GM12878 (cell line): ENCODE results near the gene DSC2. TPM values are rescaled to one million over a fixed set of nuclear protein-coding genes. Genes with fewer than 3 reads are reported as not detected.

Experiments used
- ATAC-seq: fragments of 200-7000 bp; cut with Tn5 transposase; 3 replicates; pipeline ENCODE4 v1.9.1; 2020; ENCODE audit warnings: mild to moderate bottlenecking, moderate library complexity
- BruUV-seq: library from RNA; stranded (reverse); fragments of 400-500 nt; replicated peaks from 2 replicates; lab custom pipeline; 2021; lab: Mats Ljungman, UMichigan
- CTCF ChIA-PET: fragments of 300-600 bp; sonication (Branson Sonifier 250); formaldehyde crosslinking; extraction: SDS; loops from one replicate; lab custom pipeline; 2021; ENCODE audit warnings: inconsistent platforms; lab: Yijun Ruan, JAX
- POLR2A ChIA-PET: fragments of 350-600 bp; formaldehyde crosslinking; extraction: SDS; loops from one replicate; lab custom pipeline; 2021; ENCODE audit warnings: inconsistent platforms; lab: Charles Lee
- RAD21 ChIA-PET: fragments of 300-600 bp; sonication (Branson Sonifier 250); formaldehyde crosslinking; loops from one replicate; lab custom pipeline; 2023; ENCODE audit warnings: antibody characterized with exemption; ENCODE audit not compliant: unreplicated experiment; lab: Charles Lee
- SMC1A ChIA-PET: fragments of 300-600 bp; sonication (Branson Sonifier 250); formaldehyde crosslinking; loops from one replicate; lab custom pipeline; 2023; ENCODE audit not compliant: unreplicated experiment, uncharacterized antibody; lab: Charles Lee
- DNase-seq: peaks from one replicate; pipeline ENCODE4 v3.0.0-alpha.2; 2011; ENCODE audit warnings: low read depth, low spot score
- FAIRE-seq: peaks from 3 replicates; lab custom pipeline; 2011; peaks lifted over from hg19 to GRCh38; lab: Jason Lieb, UNC
- H2AFZ ChIP-seq: 2 replicates; pipeline ENCODE4 v1.6.0; 2011; ENCODE audit warnings: low read depth, low read length, control low read depth; ENCODE audit not compliant: control insufficient read depth
- H3K27ac ChIP-seq: 2 replicates; pipeline ENCODE4 v1.5.1; 2011; ENCODE audit warnings: control low read depth; ENCODE audit not compliant: control insufficient read depth, insufficient read depth
- H3K27me3 ChIP-seq, 2 experiments: replicated peaks in 1 of 2; 2 replicates each; pipeline versions ENCODE4 v1.6.0 to v1.6.1; 2011; ENCODE audit warnings: low read length in 1 of 2; ENCODE audit not compliant: control insufficient read depth in 2 of 2, insufficient read depth in 2 of 2
- H3K36me3 ChIP-seq, 2 experiments: 2 replicates each; pipeline ENCODE4 v1.5.1; 2011; ENCODE audit warnings: low read length in 1 of 2; ENCODE audit not compliant: control insufficient read depth in 2 of 2, insufficient read depth in 2 of 2
- H3K4me1 ChIP-seq: 2 replicates; pipeline ENCODE4 v1.6.1; 2011; ENCODE audit warnings: mild to moderate bottlenecking, low read length, moderate library complexity, mixed read lengths; ENCODE audit not compliant: control insufficient read depth, insufficient read depth
- H3K4me2 ChIP-seq: 2 replicates; pipeline ENCODE4 v1.6.0; 2011; ENCODE audit warnings: control low read depth; ENCODE audit not compliant: control insufficient read depth, insufficient read depth
- H3K4me3 ChIP-seq: fragments of 200-600 bp; sonication (generic); 2 replicates; pipeline ENCODE4 v1.5.1; 2016
- H3K79me2 ChIP-seq: 2 replicates; pipeline ENCODE4 v1.6.0; 2011; ENCODE audit warnings: low read length; ENCODE audit not compliant: control insufficient read depth, insufficient read depth
- H3K9ac ChIP-seq: 2 replicates; pipeline ENCODE4 v1.8.0; 2011; ENCODE audit warnings: low read length, control low read depth, mixed read lengths; ENCODE audit not compliant: control insufficient read depth, insufficient read depth
- H3K9me3 ChIP-seq: replicated peaks from 3 replicates; pipeline ENCODE4 v1.5.1; 2011; ENCODE audit warnings: mild to moderate bottlenecking, low read length; ENCODE audit not compliant: control insufficient read depth, insufficient read depth
- H4K20me1 ChIP-seq: 2 replicates; pipeline ENCODE4 v1.6.0; 2011; ENCODE audit not compliant: control insufficient read depth, insufficient read depth
- ATF7 ChIP-seq: fragments of 450-650 bp; IDR thresholded peaks from 2 replicates; pipeline ENCODE4 v1.6.1; 2016; ENCODE audit warnings: low read depth, mild to moderate bottlenecking
- BRCA1 ChIP-seq: IDR thresholded peaks from 2 replicates; pipeline ENCODE4 v1.6.1; 2011; ENCODE audit warnings: low read depth, low read length, improper control_type of control experiment
- CHD1 ChIP-seq: IDR thresholded peaks from 2 replicates; pipeline ENCODE4 v1.6.1; 2012; ENCODE audit warnings: low read depth, low read length, improper control_type of control experiment
- CHD2 ChIP-seq: IDR thresholded peaks from 2 replicates; pipeline ENCODE4 v1.6.1; 2011; ENCODE audit warnings: low read depth, low read length, improper control_type of control experiment, borderline replicate concordance
- EZH2 ChIP-seq: IDR thresholded peaks from 2 replicates; pipeline ENCODE4 v1.6.1; 2012; ENCODE audit warnings: low read depth, mild to moderate bottlenecking, control low read depth, inconsistent platforms, low read length, borderline replicate concordance; ENCODE audit not compliant: control insufficient read depth
- FOXM1 ChIP-seq: IDR thresholded peaks from 2 replicates; pipeline ENCODE4 v1.6.1; 2012; ENCODE audit warnings: low read depth, mild to moderate bottlenecking, inconsistent platforms, low read length, moderate library complexity
- GABPA ChIP-seq: IDR thresholded peaks from 2 replicates; pipeline ENCODE4 v1.6.1; 2014; ENCODE audit warnings: antibody characterized with exemption, low read depth, mild to moderate bottlenecking, inconsistent platforms
- IRF3 ChIP-seq: fragments of 450-650 bp; IDR thresholded peaks from 2 replicates; pipeline ENCODE4 v1.6.1; 2014; ENCODE audit warnings: mild to moderate bottlenecking
- MEF2B ChIP-seq: fragments of 450-650 bp; IDR thresholded peaks from 2 replicates; pipeline ENCODE4 v1.6.1; 2018; ENCODE audit warnings: mild to moderate bottlenecking, moderate library complexity; ENCODE audit not compliant: partially characterized antibody, poor library complexity, severe bottlenecking
- MTA2 ChIP-seq: fragments of 450-650 bp; IDR thresholded peaks from 2 replicates; pipeline ENCODE4 v1.6.1; 2016; ENCODE audit warnings: low read depth, mild to moderate bottlenecking, moderate library complexity
- MYC ChIP-seq: IDR thresholded peaks from 2 replicates; pipeline ENCODE4 v1.6.1; 2011; ENCODE audit warnings: mild to moderate bottlenecking, low read length, moderate library complexity, inconsistent platforms; ENCODE audit not compliant: insufficient read depth, insufficient replicate concordance, insufficient read length, severe bottlenecking
- NBN ChIP-seq: fragments of 450-650 bp; IDR thresholded peaks from 2 replicates; pipeline ENCODE4 v1.6.1; 2016
- POLR2AphosphoS2 ChIP-seq: IDR thresholded peaks from 2 replicates; pipeline ENCODE4 v1.6.1; 2011; ENCODE audit warnings: low read depth, mild to moderate bottlenecking, low read length, improper control_type of control experiment, moderate library complexity
- RAD21 ChIP-seq: IDR thresholded peaks from 2 replicates; pipeline ENCODE4 v1.6.1; 2011; ENCODE audit warnings: mild to moderate bottlenecking, low read depth, low read length, moderate library complexity; ENCODE audit not compliant: insufficient read depth
- RCOR1 ChIP-seq: conservative IDR thresholded peaks from 2 replicates; pipeline ENCODE4 v1.6.1; 2012; ENCODE audit warnings: low read depth, low read length, improper control_type of control experiment
- SMC3 ChIP-seq: IDR thresholded peaks from 2 replicates; pipeline ENCODE4 v1.6.1; 2011; ENCODE audit warnings: low read length, improper control_type of control experiment, borderline replicate concordance
- SUZ12 ChIP-seq: fragments of 200-600 bp; sonication (generic); IDR thresholded peaks from one replicate; pipeline ENCODE4 v1.6.1; 2018; ENCODE audit warnings: antibody characterized with exemption, mild to moderate bottlenecking; ENCODE audit not compliant: unreplicated experiment
- TBL1XR1 ChIP-seq: IDR thresholded peaks from 2 replicates; pipeline ENCODE4 v1.6.1; 2012; ENCODE audit warnings: low read depth, low read length, improper control_type of control experiment
- YBX1 ChIP-seq: fragments of 450-650 bp; IDR thresholded peaks from 2 replicates; pipeline ENCODE4 v1.6.1; 2016; ENCODE audit warnings: antibody characterized with exemption
- ZBTB4 ChIP-seq: fragments of 450-650 bp; formaldehyde crosslinking; IDR thresholded peaks from 2 replicates; pipeline ENCODE4 v1.4.0; 2022; ENCODE audit warnings: mild to moderate bottlenecking, moderate library complexity
- WGBS: methylation state at CpG from one replicate; pipeline ENCODE4 v1.1.6; 2016; ENCODE audit warnings: low lambda C conversion rate; ENCODE audit not compliant: insufficient replicate concordance, insufficient coverage; ENCODE audit errors: missing lambda C conversion rate; 5-methylcytosine and 5-hydroxymethylcytosine counted together
- in situ Hi-C: fragments of 300-500 bp; cut with MboI; formaldehyde crosslinking; loops from 9 replicates; pipeline ENCODE4 v1.14.3; 2018; ENCODE audit warnings: mixed read lengths
- intact Hi-C: fragments of 100-400 bp; cut with micrococcal nuclease; formaldehyde crosslinking; loops from one replicate; pipeline ENCODE4 v1.14.2; 2022; ENCODE audit not compliant: unreplicated experiment
- polyA plus RNA-seq, 11 experiments: library from polyadenylated mRNA; depleted of rRNA in 4 of 11; unstranded in 6 of 11; stranded (reverse) in 5 of 11; fragments of >200 nt; fragmentation: Nextera tagmentation in 4 of 11; fragmentation: Illumina TruSeq in 1 of 11; extraction: Ambion mirVana in 4 of 11; extraction: Trizol in 1 of 11; gene quantifications; 1 replicate in 1 of 11; 2 replicates in 10 of 11; pipeline versions ENCODE4 v1.2.1 to v1.2.3, GENCODE V29; 2011 to 2016; ENCODE audit warnings: inconsistent platforms in 2 of 11, missing spikeins in 2 of 11, low read depth in 1 of 11
- total RNA-seq, 4 experiments: library from RNA; depleted of rRNA in 3 of 4; stranded (reverse); fragments of >200 nt in 3 of 4; fragmentation: Illumina TruSeq in 1 of 4; extraction: Trizol in 1 of 4; gene quantifications; 2 replicates each; pipeline versions ENCODE4 v1.2.1 to v1.2.3, GENCODE V29; 2013 to 2021

Gene DSC2
- total and polyA plus RNA-seq, 10 of the 15 experiments (the other 5 are each of a cell fraction or from before 2014, with no cell fraction given) = 1.2 to 4.9 (median 3.0) TPM; not detected in 1

GRCh38 chr18:31064130-31064529 lies 38.1 kb downstream of the DSC2 start:
- no peaks in the 10 kb centered on the region for H3K36me3 ChIP-seq
- no peaks in the 10 kb centered on the region for H4K20me1 ChIP-seq
- no peak overlapping the region for H2AFZ ChIP-seq
- SMC1A ChIA-PET = interaction anchor here (0.7 kb wide), 1 partner anchor 496 kb away, joined by 3 read pairs; no protein-coding TSS in a partner anchor
- ATAC-seq (peak; percentile 68), DNase-seq (peak; percentile 17), FAIRE-seq (no peak)
- H3K4me3 ChIP-seq = no peak overlapping the region
- CTCF ChIA-PET = no interaction called here
- WGBS = 0% methylated on average over 1 of the region's 1 CpG
- H3K4me2 ChIP-seq = no peak overlapping the region
- H3K27ac ChIP-seq = no peak overlapping the region
- POLR2A ChIA-PET = no interaction called here
- intact Hi-C loops (no loop called here), in situ Hi-C loops (no loop called here)
- H3K9ac ChIP-seq = no peak overlapping the region
- no peaks in the 10 kb centered on the region for H3K9me3 ChIP-seq
- RAD21 ChIA-PET = no interaction called here
- BruUV-seq = no TSS peak
- H3K79me2 ChIP-seq = no peaks in the 10 kb centered on the region
- H3K4me1 ChIP-seq = no peaks in the 10 kb centered on the region
- no peaks in the 10 kb centered on the region for H3K27me3 ChIP-seq
- TF ChIP-seq SMC3 = no peak
- no peak for TF ChIP-seq RAD21
- TF ChIP-seq TBL1XR1 = no peak
- no peak for TF ChIP-seq MTA2
- no peak for TF ChIP-seq ZBTB4 (CRISPR knock-in tag)
- TF ChIP-seq ATF7 = no peak
- TF ChIP-seq RCOR1 = no peak
- TF ChIP-seq CHD1 = no peak
- no peak for TF ChIP-seq MYC
- TF ChIP-seq FOXM1 = peak; percentile 53; the same call in 1 of the 2 replicates
- TF ChIP-seq EZH2 = no peak
- TF ChIP-seq YBX1 = no peak
- no peak for TF ChIP-seq BRCA1
- TF ChIP-seq CHD2 = no peak
- TF ChIP-seq GABPA = 0 out of 2 replicates have a peak, but pooled peaks have one; percentile 10
- no peak for TF ChIP-seq SUZ12
- TF ChIP-seq NBN = no peak
- TF ChIP-seq IRF3 = no peak
- TF ChIP-seq POLR2AphosphoS2 = no peak
- TF ChIP-seq MEF2B = no peak
